Adipocyte (in vitro differentiated cells): ENCODE data around the gene ARMC10.
"Not testable (repeated sequence)": the region's sequence is repeated elsewhere in the genome, so short reads cannot be mapped to it uniquely, and the experiment has no call there.

Source experiments
- DNase-seq: peaks from one replicate; pipeline ENCODE4 v3.0.0-alpha.2; 2015; ENCODE audit warnings: low read depth
- H3K27me3 ChIP-seq: replicated peaks from 2 replicates; pipeline ENCODE4 v1.7.0; 2013; ENCODE audit warnings: mild to moderate bottlenecking, low read length, moderate library complexity; ENCODE audit not compliant: control insufficient read depth, insufficient read depth
- H3K36me3 ChIP-seq: 2 replicates; pipeline ENCODE4 v1.7.0; 2013; ENCODE audit warnings: low read length, mild to moderate bottlenecking, moderate library complexity; ENCODE audit not compliant: control insufficient read depth, insufficient read depth, severe bottlenecking
- H3K4me1 ChIP-seq: 2 replicates; pipeline ENCODE4 v1.7.0; 2013; ENCODE audit warnings: mild to moderate bottlenecking, low read length, moderate library complexity; ENCODE audit not compliant: control insufficient read depth, insufficient read depth
- H3K4me3 ChIP-seq: 2 replicates; pipeline ENCODE4 v1.7.0; 2013; ENCODE audit warnings: mild to moderate bottlenecking, low read length, moderate library complexity
- H3K9ac ChIP-seq: 2 replicates; pipeline ENCODE4 v1.7.0; 2013; ENCODE audit warnings: mild to moderate bottlenecking, low read length, moderate library complexity
- H3K9me3 ChIP-seq: 2 replicates; pipeline ENCODE4 v1.7.0; 2013; ENCODE audit warnings: mild to moderate bottlenecking, low read length, moderate library complexity; ENCODE audit not compliant: control insufficient read depth

ARMC10 gene

GRCh38 chr7:103106703-103107070, 31.7 kb downstream of the ARMC10 start:
- not testable (repeated sequence) for H3K27me3 ChIP-seq, H3K9me3 ChIP-seq, DNase-seq, H3K9ac ChIP-seq, H3K4me3 ChIP-seq, H3K4me1 ChIP-seq
- H3K36me3 ChIP-seq, result peaks cover 28% of the 10 kb centered on the region

GRCh38 chr7:103113164-103113563, 38.2 kb downstream of the ARMC10 start:
- Histone ChIP-seq H3K36me3 (no peaks in the 10 kb centered on the region), H3K9me3 (no peaks in the 10 kb centered on the region), H3K27me3 (no peaks in the 10 kb centered on the region), H3K4me1 (peaks cover 21% of the 10 kb centered on the region), H3K9ac (no peak overlapping the region), H3K4me3 (no peak overlapping the region)
- peak; percentile 81 for DNase-seq

- peaks cover 21% of the 10 kb centered on the region for H3K4me1 ChIP-seq
- no peak overlapping the region for H3K4me3 ChIP-seq
- DNase-seq, result no peak
- H3K27me3 ChIP-seq, result no peaks in the 10 kb centered on the region
- H3K9ac ChIP-seq, result no peak overlapping the region
- no peaks in the 10 kb centered on the region for H3K36me3 ChIP-seq
- no peaks in the 10 kb centered on the region for H3K9me3 ChIP-seq
Observed at GRCh38 chr7:103114576-103115008, 39.7 kb downstream of the ARMC10 start.

GRCh38 chr7:103115771-103116170, 40.8 kb downstream of the ARMC10 start:
- Histone ChIP-seq H3K27me3 (no peaks in the 10 kb centered on the region), H3K9me3 (no peaks in the 10 kb centered on the region), H3K4me1 (peaks cover 21% of the 10 kb centered on the region), H3K9ac (no peak overlapping the region), H3K4me3 (no peak overlapping the region), H3K36me3 (no peaks in the 10 kb centered on the region)
- DNase-seq, result no peak

- no peaks in the 10 kb centered on the region for H3K9me3 ChIP-seq
- H3K4me1 ChIP-seq, result peaks cover 21% of the 10 kb centered on the region
- H3K27me3 ChIP-seq, result no peaks in the 10 kb centered on the region
- peaks cover 3% of the 10 kb centered on the region for H3K36me3 ChIP-seq
- no peak overlapping the region for H3K9ac ChIP-seq
- no peak for DNase-seq
- H3K4me3 ChIP-seq, result no peak overlapping the region
Observed at GRCh38 chr7:103116511-103116910, 41.6 kb downstream of the ARMC10 start.

GRCh38 chr7:103116991-103117390, 42.1 kb downstream of the ARMC10 start:
- no peak overlapping the region for H3K9ac ChIP-seq
- no peak for DNase-seq
- no peaks in the 10 kb centered on the region for H3K27me3 ChIP-seq
- no peak overlapping the region for H3K4me3 ChIP-seq
- no peaks in the 10 kb centered on the region for H3K9me3 ChIP-seq
- H3K36me3 ChIP-seq, result peaks cover 5% of the 10 kb centered on the region
- H3K4me1 ChIP-seq, result peaks cover 21% of the 10 kb centered on the region

- Histone ChIP-seq H3K27me3 (no peaks in the 10 kb centered on the region), H3K9ac (no peak overlapping the region), H3K36me3 (peaks cover 10% of the 10 kb centered on the region), H3K4me1 (peaks cover 21% of the 10 kb centered on the region), H3K9me3 (no peaks in the 10 kb centered on the region), H3K4me3 (no peak overlapping the region)
- DNase-seq, result no peak
Observed at GRCh38 chr7:103117465-103117864, 42.5 kb downstream of the ARMC10 start.

GRCh38 chr7:103119791-103120291, 44.9 kb downstream of the ARMC10 start:
- H3K36me3 ChIP-seq, result peaks cover 12% of the 10 kb centered on the region
- DNase-seq, result no peak
- no peaks in the 10 kb centered on the region for H3K27me3 ChIP-seq
- peaks cover 5% of the 10 kb centered on the region for H3K4me1 ChIP-seq
- no peak overlapping the region for H3K4me3 ChIP-seq
- H3K9ac ChIP-seq, result no peak overlapping the region
- H3K9me3 ChIP-seq, result no peaks in the 10 kb centered on the region

- H3K9me3 ChIP-seq, result no peaks in the 10 kb centered on the region
- no peak overlapping the region for H3K4me3 ChIP-seq
- peak; percentile 25 for DNase-seq
- H3K36me3 ChIP-seq, result peaks cover 12% of the 10 kb centered on the region
- no peaks in the 10 kb centered on the region for H3K4me1 ChIP-seq
- no peak overlapping the region for H3K9ac ChIP-seq
- no peaks in the 10 kb centered on the region for H3K27me3 ChIP-seq
Observed at GRCh38 chr7:103120362-103120761, 45.4 kb downstream of the ARMC10 start.

- H3K36me3 ChIP-seq, result peaks cover 12% of the 10 kb centered on the region
- H3K9me3 ChIP-seq, result no peaks in the 10 kb centered on the region
- no peak overlapping the region for H3K9ac ChIP-seq
- DNase-seq, result no peak
- H3K27me3 ChIP-seq, result no peaks in the 10 kb centered on the region
- no peaks in the 10 kb centered on the region for H3K4me1 ChIP-seq
- no peak overlapping the region for H3K4me3 ChIP-seq
Observed at GRCh38 chr7:103121641-103122040, 46.7 kb downstream of the ARMC10 start.

- H3K4me1 ChIP-seq, result no peaks in the 10 kb centered on the region
- no peak overlapping the region for H3K9ac ChIP-seq
- no peaks in the 10 kb centered on the region for H3K27me3 ChIP-seq
- no peak overlapping the region for H3K4me3 ChIP-seq
- H3K36me3 ChIP-seq, result peaks cover 28% of the 10 kb centered on the region
- DNase-seq, result no peak
- no peaks in the 10 kb centered on the region for H3K9me3 ChIP-seq
Observed at GRCh38 chr7:103123529-103123928, 48.6 kb downstream of the ARMC10 start.

- peaks cover 28% of the 10 kb centered on the region for H3K36me3 ChIP-seq
- H3K9ac ChIP-seq, result no peak overlapping the region
- H3K4me3 ChIP-seq, result no peak overlapping the region
- no peaks in the 10 kb centered on the region for H3K9me3 ChIP-seq
- no peaks in the 10 kb centered on the region for H3K27me3 ChIP-seq
- no peaks in the 10 kb centered on the region for H3K4me1 ChIP-seq
- DNase-seq, result no peak
Observed at GRCh38 chr7:103124429-103124979, 49.6 kb downstream of the ARMC10 start.
